GM12878 (cell line): ENCODE results near the gene GRIA4. TPM values are rescaled to one million over a fixed set of nuclear protein-coding genes. Genes with fewer than 3 reads are reported as not detected.

ENCODE experiments used
- ATAC-seq: fragments of 200-7000 bp; cut with Tn5 transposase; 3 replicates; pipeline ENCODE4 v1.9.1; 2020; ENCODE audit warnings: mild to moderate bottlenecking, moderate library complexity
- BruUV-seq: library from RNA; stranded (reverse); fragments of 400-500 nt; replicated peaks from 2 replicates; lab custom pipeline; 2021; lab: Mats Ljungman, UMichigan
- CTCF ChIA-PET: fragments of 300-600 bp; sonication (Branson Sonifier 250); formaldehyde crosslinking; extraction: SDS; loops from one replicate; lab custom pipeline; 2021; ENCODE audit warnings: inconsistent platforms; lab: Yijun Ruan, JAX
- POLR2A ChIA-PET: fragments of 350-600 bp; formaldehyde crosslinking; extraction: SDS; loops from one replicate; lab custom pipeline; 2021; ENCODE audit warnings: inconsistent platforms; lab: Charles Lee
- RAD21 ChIA-PET: fragments of 300-600 bp; sonication (Branson Sonifier 250); formaldehyde crosslinking; loops from one replicate; lab custom pipeline; 2023; ENCODE audit warnings: antibody characterized with exemption; ENCODE audit not compliant: unreplicated experiment; lab: Charles Lee
- SMC1A ChIA-PET: fragments of 300-600 bp; sonication (Branson Sonifier 250); formaldehyde crosslinking; loops from one replicate; lab custom pipeline; 2023; ENCODE audit not compliant: unreplicated experiment, uncharacterized antibody; lab: Charles Lee
- DNase-seq: peaks from one replicate; pipeline ENCODE4 v3.0.0-alpha.2; 2011; ENCODE audit warnings: low read depth, low spot score
- FAIRE-seq: peaks from 3 replicates; lab custom pipeline; 2011; peaks lifted over from hg19 to GRCh38; lab: Jason Lieb, UNC
- H2AFZ ChIP-seq: 2 replicates; pipeline ENCODE4 v1.6.0; 2011; ENCODE audit warnings: low read depth, low read length, control low read depth; ENCODE audit not compliant: control insufficient read depth
- H3K27ac ChIP-seq: 2 replicates; pipeline ENCODE4 v1.5.1; 2011; ENCODE audit warnings: control low read depth; ENCODE audit not compliant: control insufficient read depth, insufficient read depth
- H3K27me3 ChIP-seq, 2 experiments: replicated peaks in 1 of 2; 2 replicates each; pipeline versions ENCODE4 v1.6.0 to v1.6.1; 2011; ENCODE audit warnings: low read length in 1 of 2; ENCODE audit not compliant: control insufficient read depth in 2 of 2, insufficient read depth in 2 of 2
- H3K36me3 ChIP-seq, 2 experiments: 2 replicates each; pipeline ENCODE4 v1.5.1; 2011; ENCODE audit warnings: low read length in 1 of 2; ENCODE audit not compliant: control insufficient read depth in 2 of 2, insufficient read depth in 2 of 2
- H3K4me1 ChIP-seq: 2 replicates; pipeline ENCODE4 v1.6.1; 2011; ENCODE audit warnings: mild to moderate bottlenecking, low read length, moderate library complexity, mixed read lengths; ENCODE audit not compliant: control insufficient read depth, insufficient read depth
- H3K4me2 ChIP-seq: 2 replicates; pipeline ENCODE4 v1.6.0; 2011; ENCODE audit warnings: control low read depth; ENCODE audit not compliant: control insufficient read depth, insufficient read depth
- H3K4me3 ChIP-seq: fragments of 200-600 bp; sonication (generic); 2 replicates; pipeline ENCODE4 v1.5.1; 2016
- H3K79me2 ChIP-seq: 2 replicates; pipeline ENCODE4 v1.6.0; 2011; ENCODE audit warnings: low read length; ENCODE audit not compliant: control insufficient read depth, insufficient read depth
- H3K9ac ChIP-seq: 2 replicates; pipeline ENCODE4 v1.8.0; 2011; ENCODE audit warnings: low read length, control low read depth, mixed read lengths; ENCODE audit not compliant: control insufficient read depth, insufficient read depth
- H3K9me3 ChIP-seq: replicated peaks from 3 replicates; pipeline ENCODE4 v1.5.1; 2011; ENCODE audit warnings: mild to moderate bottlenecking, low read length; ENCODE audit not compliant: control insufficient read depth, insufficient read depth
- H4K20me1 ChIP-seq: 2 replicates; pipeline ENCODE4 v1.6.0; 2011; ENCODE audit not compliant: control insufficient read depth, insufficient read depth
- CBX5 ChIP-seq: sonication (generic); IDR thresholded peaks from 2 replicates; pipeline ENCODE4 v1.6.1; 2016; ENCODE audit warnings: low read depth, moderate library complexity, mild to moderate bottlenecking, inconsistent platforms
- EP300 ChIP-seq, 2 experiments: fragments of 150-350 bp in 1 of 2; IDR thresholded peaks; 2 replicates each; pipeline ENCODE4 v1.6.1; 2011 to 2012; ENCODE audit warnings: low read depth in 2 of 2, low read length in 2 of 2, borderline replicate concordance in 1 of 2, improper control_type of control experiment in 1 of 2, inconsistent platforms in 1 of 2; ENCODE audit not compliant: control insufficient read depth in 1 of 2
- JUNB ChIP-seq: IDR thresholded peaks from 2 replicates; pipeline ENCODE4 v1.6.1; 2016; ENCODE audit warnings: antibody characterized with exemption, mild to moderate bottlenecking
- KDM1A ChIP-seq: fragments of 200-600 bp; sonication (generic); IDR thresholded peaks from 2 replicates; pipeline ENCODE4 v1.6.1; 2016; ENCODE audit warnings: borderline replicate concordance
- MTA2 ChIP-seq: fragments of 450-650 bp; IDR thresholded peaks from 2 replicates; pipeline ENCODE4 v1.6.1; 2016; ENCODE audit warnings: low read depth, mild to moderate bottlenecking, moderate library complexity
- NR2F1 ChIP-seq: fragments of 450-650 bp; conservative IDR thresholded peaks from 2 replicates; pipeline ENCODE4 v1.6.1; 2017; ENCODE audit warnings: mild to moderate bottlenecking
- TCF3 ChIP-seq: IDR thresholded peaks from 2 replicates; pipeline ENCODE4 v1.6.1; 2012; ENCODE audit warnings: low read depth, mild to moderate bottlenecking, low read length, borderline replicate concordance; ENCODE audit not compliant: insufficient read depth
- TCF7 ChIP-seq: IDR thresholded peaks from 2 replicates; pipeline ENCODE4 v1.6.1; 2014; ENCODE audit warnings: antibody characterized with exemption, borderline replicate concordance
- ZBED1 ChIP-seq: IDR thresholded peaks from 2 replicates; pipeline ENCODE4 v1.6.1; 2016; ENCODE audit warnings: borderline replicate concordance
- ZZZ3 ChIP-seq: IDR thresholded peaks from 2 replicates; pipeline ENCODE4 v1.6.1; 2011; ENCODE audit warnings: low read depth; ENCODE audit not compliant: control insufficient read depth, insufficient read length
- whole genome bisulfite sequencing: methylation state at CpG from one replicate; pipeline ENCODE4 v1.1.6; 2016; ENCODE audit warnings: low lambda C conversion rate; ENCODE audit not compliant: insufficient replicate concordance, insufficient coverage; ENCODE audit errors: missing lambda C conversion rate; 5-methylcytosine and 5-hydroxymethylcytosine counted together
- in situ Hi-C: fragments of 300-500 bp; cut with MboI; formaldehyde crosslinking; loops from 9 replicates; pipeline ENCODE4 v1.14.3; 2018; ENCODE audit warnings: mixed read lengths
- intact Hi-C: fragments of 100-400 bp; cut with micrococcal nuclease; formaldehyde crosslinking; loops from one replicate; pipeline ENCODE4 v1.14.2; 2022; ENCODE audit not compliant: unreplicated experiment
- polyA plus RNA-seq, 11 experiments: library from polyadenylated mRNA; depleted of rRNA in 4 of 11; unstranded in 6 of 11; stranded (reverse) in 5 of 11; fragments of >200 nt; fragmentation: Nextera tagmentation in 4 of 11; fragmentation: Illumina TruSeq in 1 of 11; extraction: Ambion mirVana in 4 of 11; extraction: Trizol in 1 of 11; gene quantifications; 1 replicate in 1 of 11; 2 replicates in 10 of 11; pipeline versions ENCODE4 v1.2.1 to v1.2.3, GENCODE V29; 2011 to 2016; ENCODE audit warnings: inconsistent platforms in 2 of 11, missing spikeins in 2 of 11, low read depth in 1 of 11
- total RNA-seq, 4 experiments: library from RNA; depleted of rRNA in 3 of 4; stranded (reverse); fragments of >200 nt in 3 of 4; fragmentation: Illumina TruSeq in 1 of 4; extraction: Trizol in 1 of 4; gene quantifications; 2 replicates each; pipeline versions ENCODE4 v1.2.1 to v1.2.3, GENCODE V29; 2013 to 2021
- TF ChIP-seq, protein P1 (sequence below): IDR thresholded peaks from 2 replicates; pipeline ENCODE4 v1.6.1; 2011; ENCODE audit warnings: borderline replicate concordance, low read depth, mild to moderate bottlenecking, moderate library complexity, mixed read lengths, low read length; ENCODE audit not compliant: insufficient read depth; ENCODE audit errors: extremely low read length
- TF ChIP-seq, protein P2 (sequence below): fragments of 450-650 bp; IDR thresholded peaks from 2 replicates; pipeline ENCODE4 v1.6.1; 2018; ENCODE audit warnings: mild to moderate bottlenecking, low read depth, moderate library complexity; ENCODE audit not compliant: partially characterized antibody
- TF ChIP-seq, protein P3 (sequence below): fragments of 450-650 bp; IDR thresholded peaks from 2 replicates; pipeline ENCODE4 v1.6.1; 2014; ENCODE audit warnings: mild to moderate bottlenecking

GRIA4 gene
- total and polyA plus RNA-seq, 10 of the 15 experiments (the other 5 are each of a cell fraction or from before 2014, with no cell fraction given), result 0.04 TPM; not detected in 9

DNA sequence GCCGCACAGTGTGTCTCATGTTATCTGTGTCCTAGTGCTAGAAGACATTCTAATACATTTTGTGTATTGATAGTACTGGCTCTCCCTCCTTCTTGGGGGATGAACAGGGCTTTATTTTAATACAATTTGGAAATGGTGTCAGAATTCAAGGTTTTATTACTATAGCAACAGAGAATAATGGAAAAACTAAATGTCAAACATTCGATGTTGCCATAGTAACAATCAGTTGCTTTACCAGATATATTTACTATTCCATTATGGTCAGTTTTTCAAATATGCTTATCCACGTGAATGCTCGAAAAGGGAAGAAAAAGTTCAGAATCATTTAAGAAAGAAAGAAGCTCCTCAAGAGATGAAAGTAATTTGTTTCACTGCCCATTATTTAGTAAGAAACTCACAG, 420.7 kb downstream of the GRIA4 start:
- FAIRE-seq, result no peak
- no peak overlapping the region for H2AFZ ChIP-seq
- ChIA-PET RAD21 (no interaction called here), SMC1A (no interaction called here), POLR2A (no interaction called here), CTCF (no interaction called here)
- H4K20me1 ChIP-seq, result no peaks in the 10 kb centered on the region
- no peaks in the 10 kb centered on the region for H3K27me3 ChIP-seq
- H3K4me1 ChIP-seq, result no peaks in the 10 kb centered on the region
- in situ Hi-C loops (no loop called here), intact Hi-C loops (no loop called here)
- no peak overlapping the region for H3K27ac ChIP-seq
- WGBS, result 72% methylated on average over 4 of the region's 4 CpGs
- H3K36me3 ChIP-seq, result no peaks in the 10 kb centered on the region
- no TSS peak for BruUV-seq
- no peaks in the 10 kb centered on the region; the same call in 2 of the 3 replicates for H3K9me3 ChIP-seq
- H3K4me3 ChIP-seq, result no peak overlapping the region
- H3K9ac ChIP-seq, result no peak overlapping the region
- TF ChIP-seq ZZZ3 (no peak), TCF7 (no peak), MTA2 (no peak), NR2F1 (no peak)
- TF ChIP-seq, protein P1, sequence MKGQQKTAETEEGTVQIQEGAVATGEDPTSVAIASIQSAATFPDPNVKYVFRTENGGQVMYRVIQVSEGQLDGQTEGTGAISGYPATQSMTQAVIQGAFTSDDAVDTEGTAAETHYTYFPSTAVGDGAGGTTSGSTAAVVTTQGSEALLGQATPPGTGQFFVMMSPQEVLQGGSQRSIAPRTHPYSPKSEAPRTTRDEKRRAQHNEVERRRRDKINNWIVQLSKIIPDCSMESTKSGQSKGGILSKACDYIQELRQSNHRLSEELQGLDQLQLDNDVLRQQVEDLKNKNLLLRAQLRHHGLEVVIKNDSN, result no peak
- H3K4me2 ChIP-seq, result no peak overlapping the region
- DNase-seq, result no peak
- ATAC-seq, result no peak
- H3K79me2 ChIP-seq, result no peaks in the 10 kb centered on the region

DNA sequence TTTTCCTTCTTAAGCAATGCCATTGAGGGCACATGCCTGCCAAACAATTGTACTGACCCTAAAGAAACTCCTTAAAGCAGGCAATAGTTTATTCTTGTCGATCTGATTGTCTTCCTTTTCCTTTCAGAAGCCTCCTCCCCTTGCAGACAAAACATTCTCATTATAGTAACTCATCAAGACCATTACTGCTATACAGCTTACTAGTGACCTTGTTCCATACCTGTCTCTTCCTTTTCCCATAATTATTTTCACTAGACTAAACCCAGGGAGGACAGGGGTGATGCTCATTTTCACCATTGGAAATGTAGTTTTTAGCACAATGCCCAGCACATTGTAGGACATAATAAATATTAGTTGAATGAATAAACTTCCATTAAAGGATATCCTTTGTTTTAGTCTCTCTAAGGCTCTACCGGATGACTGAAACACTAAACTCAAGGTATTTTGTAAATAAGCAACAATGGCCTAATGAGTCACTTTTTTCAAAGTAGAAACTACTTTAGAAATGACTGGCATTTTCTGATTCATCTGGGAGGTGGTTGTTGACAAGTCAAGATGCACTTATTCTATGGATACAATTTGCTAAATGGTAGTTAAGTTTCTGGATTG, 421.4 kb downstream of the GRIA4 start:
- H3K27me3 ChIP-seq, result 0 out of 4 replicates have a peak, but pooled peaks cover 0 to 1% of the 10 kb centered on the region in 2 experiments
- no TSS peak for BruUV-seq
- ChIA-PET CTCF (no interaction called here), SMC1A (no interaction called here), POLR2A (no interaction called here), RAD21 (no interaction called here)
- H3K4me2 ChIP-seq, result no peak overlapping the region
- TF ChIP-seq JUNB (0 out of 2 replicates have a peak, but pooled peaks have one; percentile 16), EP300 (IDR thresholded peaks at IDR 0.05; ENCODE audit: borderline replicate concordance in 1 of 2, control insufficient read depth in 1 of 2, low read depth in 2 of 2, low read length in 2 of 2) (no peak), CBX5 (no peak), KDM1A (no peak), TCF3 (no peak), ZBED1 (no peak)
- TF ChIP-seq, protein P2, sequence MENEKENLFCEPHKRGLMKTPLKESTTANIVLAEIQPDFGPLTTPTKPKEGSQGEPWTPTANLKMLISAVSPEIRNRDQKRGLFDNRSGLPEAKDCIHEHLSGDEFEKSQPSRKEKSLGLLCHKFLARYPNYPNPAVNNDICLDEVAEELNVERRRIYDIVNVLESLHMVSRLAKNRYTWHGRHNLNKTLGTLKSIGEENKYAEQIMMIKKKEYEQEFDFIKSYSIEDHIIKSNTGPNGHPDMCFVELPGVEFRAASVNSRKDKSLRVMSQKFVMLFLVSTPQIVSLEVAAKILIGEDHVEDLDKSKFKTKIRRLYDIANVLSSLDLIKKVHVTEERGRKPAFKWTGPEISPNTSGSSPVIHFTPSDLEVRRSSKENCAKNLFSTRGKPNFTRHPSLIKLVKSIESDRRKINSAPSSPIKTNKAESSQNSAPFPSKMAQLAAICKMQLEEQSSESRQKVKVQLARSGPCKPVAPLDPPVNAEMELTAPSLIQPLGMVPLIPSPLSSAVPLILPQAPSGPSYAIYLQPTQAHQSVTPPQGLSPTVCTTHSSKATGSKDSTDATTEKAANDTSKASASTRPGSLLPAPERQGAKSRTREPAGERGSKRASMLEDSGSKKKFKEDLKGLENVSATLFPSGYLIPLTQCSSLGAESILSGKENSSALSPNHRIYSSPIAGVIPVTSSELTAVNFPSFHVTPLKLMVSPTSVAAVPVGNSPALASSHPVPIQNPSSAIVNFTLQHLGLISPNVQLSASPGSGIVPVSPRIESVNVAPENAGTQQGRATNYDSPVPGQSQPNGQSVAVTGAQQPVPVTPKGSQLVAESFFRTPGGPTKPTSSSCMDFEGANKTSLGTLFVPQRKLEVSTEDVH, result no peak
- TF ChIP-seq, protein P3, sequence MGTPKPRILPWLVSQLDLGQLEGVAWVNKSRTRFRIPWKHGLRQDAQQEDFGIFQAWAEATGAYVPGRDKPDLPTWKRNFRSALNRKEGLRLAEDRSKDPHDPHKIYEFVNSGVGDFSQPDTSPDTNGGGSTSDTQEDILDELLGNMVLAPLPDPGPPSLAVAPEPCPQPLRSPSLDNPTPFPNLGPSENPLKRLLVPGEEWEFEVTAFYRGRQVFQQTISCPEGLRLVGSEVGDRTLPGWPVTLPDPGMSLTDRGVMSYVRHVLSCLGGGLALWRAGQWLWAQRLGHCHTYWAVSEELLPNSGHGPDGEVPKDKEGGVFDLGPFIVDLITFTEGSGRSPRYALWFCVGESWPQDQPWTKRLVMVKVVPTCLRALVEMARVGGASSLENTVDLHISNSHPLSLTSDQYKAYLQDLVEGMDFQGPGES, result no peak
- H3K36me3 ChIP-seq, result no peaks in the 10 kb centered on the region
- ATAC-seq, result peak; percentile 21; the same call in 1 of the 3 replicates
- in situ Hi-C loops (no loop called here), intact Hi-C loops (no loop called here)
- no peak overlapping the region for H2AFZ ChIP-seq
- H3K79me2 ChIP-seq, result no peaks in the 10 kb centered on the region
- H3K4me3 ChIP-seq, result no peak overlapping the region
- H3K9ac ChIP-seq, result no peak overlapping the region
- FAIRE-seq, result no peak
- 0% methylated on average over 2 of the region's 2 CpGs for WGBS
- H3K9me3 ChIP-seq, result no peaks in the 10 kb centered on the region; the same call in 2 of the 3 replicates
- DNase-seq, result no peak
- H4K20me1 ChIP-seq, result no peaks in the 10 kb centered on the region
- no peak overlapping the region for H3K27ac ChIP-seq
- H3K4me1 ChIP-seq, result no peaks in the 10 kb centered on the region
